ENCODE results near the gene VPS11.

DNA sequence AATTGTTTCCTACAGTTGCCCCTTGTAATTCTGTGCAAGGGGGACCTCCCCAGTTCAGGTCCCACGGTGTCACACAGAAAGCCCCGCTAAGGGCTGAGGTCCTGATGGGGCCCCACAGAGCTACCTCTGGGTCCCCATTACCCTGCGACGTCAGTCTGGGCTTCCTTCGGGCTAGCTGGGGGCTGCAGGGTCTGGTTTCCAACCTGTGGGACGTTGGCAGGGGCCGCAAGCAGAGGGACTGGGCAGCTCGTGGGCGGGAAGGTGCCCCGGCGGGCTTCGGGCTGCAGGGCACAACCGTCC is 37.6 kb upstream of the VPS11 start:
- TF ChIP-seq SUZ12 (IDR thresholded peaks at IDR 0.05; ENCODE audit: extremely low read depth, insufficient read depth, insufficient read length) (no peak), YY1 (IDR thresholded peaks at IDR 0.05; ENCODE audit: insufficient read depth, insufficient read length) (no peak), ZNF274 (IDR thresholded peaks at IDR 0.05; ENCODE audit: low read depth, low read length) (no peak)
